H1 (cell line): ENCODE measurements around the gene CCDC73. TPM values are rescaled to one million over a fixed set of nuclear protein-coding genes. Genes with fewer than 3 reads are reported as not detected.
A peak's percentile ranks its signal among the peaks of the same experiment; 100 is the strongest.

Experiments
- CTCF ChIA-PET: fragments of 300-600 bp; sonication (Branson Sonifier 250); formaldehyde crosslinking; loops from one replicate; lab custom pipeline; 2021; ENCODE audit not compliant: partially characterized antibody; lab: Charles Lee
- POLR2A ChIA-PET: fragments of 300-600 bp; sonication (Branson Sonifier 250); formaldehyde crosslinking; loops from one replicate; lab custom pipeline; 2021; ENCODE audit warnings: inconsistent platforms; ENCODE audit not compliant: partially characterized antibody; lab: Charles Lee
- DNase-seq, 2 experiments: peaks; one replicate each; pipeline versions ENCODE4 v3.0.0 to v3.0.0-alpha.2; 2010 to 2022; ENCODE audit warnings: low spot score in 2 of 2, low read depth in 1 of 2, mixed read lengths in 1 of 2
- FAIRE-seq: peaks from 2 replicates; lab custom pipeline; 2011; peaks lifted over from hg19 to GRCh38; lab: Jason Lieb, UNC
- H2AFZ ChIP-seq: 2 replicates; pipeline ENCODE4 v1.8.1; 2012; ENCODE audit warnings: low read length, inconsistent platforms
- H2AK5ac ChIP-seq: 2 replicates; pipeline ENCODE4 v1.6.1; 2013; ENCODE audit warnings: low read depth, low read length
- H2BK120ac ChIP-seq: replicated peaks from 2 replicates; pipeline ENCODE3; 2013; ENCODE audit warnings: low read depth, low read length, inconsistent platforms
- H2BK12ac ChIP-seq: 2 replicates; pipeline ENCODE4 v1.6.1; 2013; ENCODE audit warnings: low read depth, low read length
- H2BK15ac ChIP-seq: 2 replicates; pipeline ENCODE4 v1.6.1; 2013; ENCODE audit warnings: low read length
- H2BK20ac ChIP-seq: 2 replicates; pipeline ENCODE4 v1.6.1; 2013; ENCODE audit warnings: low read length
- H2BK5ac ChIP-seq: 2 replicates; pipeline ENCODE4 v1.6.1; 2013; ENCODE audit warnings: low read depth, low read length
- H3K14ac ChIP-seq: 2 replicates; pipeline ENCODE4 v1.6.1; 2013; ENCODE audit warnings: inconsistent platforms; ENCODE audit not compliant: insufficient read length
- H3K18ac ChIP-seq: 2 replicates; pipeline ENCODE4 v1.6.1; 2013; ENCODE audit warnings: low read length; ENCODE audit errors: extremely low read depth
- H3K23ac ChIP-seq: 2 replicates; pipeline ENCODE4 v1.6.1; 2013; ENCODE audit warnings: inconsistent platforms; ENCODE audit not compliant: insufficient read length
- H3K23me2 ChIP-seq: 2 replicates; pipeline ENCODE4 v1.6.1; 2013; ENCODE audit warnings: low read depth, low read length
- H3K27ac ChIP-seq: 2 replicates; pipeline ENCODE4 v1.6.1; 2011; ENCODE audit warnings: low read depth, low read length, inconsistent platforms
- H3K27me3 ChIP-seq, 4 experiments: replicated peaks in 1 of 4; 1 replicate in 1 of 4; 2 replicates in 3 of 4; pipeline versions ENCODE4 v1.6.1 to v1.8.1; 2011 to 2013; ENCODE audit warnings: low read length in 3 of 4, mild to moderate bottlenecking in 3 of 4, inconsistent platforms in 2 of 4, mixed read lengths in 2 of 4, moderate library complexity in 1 of 4; ENCODE audit not compliant: control insufficient read depth in 3 of 4, insufficient read depth in 3 of 4; ENCODE audit errors: extremely low read depth in 1 of 4
- H3K36me3 ChIP-seq, 4 experiments: 2 replicates each; pipeline versions ENCODE4 v1.6.1 to v1.8.1; 2011 to 2013; ENCODE audit warnings: mild to moderate bottlenecking in 4 of 4, low read length in 3 of 4, moderate library complexity in 2 of 4, control low read depth in 1 of 4, inconsistent platforms in 1 of 4; ENCODE audit not compliant: insufficient read depth in 4 of 4, control insufficient read depth in 2 of 4
- H3K4ac ChIP-seq: replicated peaks from 2 replicates; pipeline ENCODE3; 2013; ENCODE audit warnings: low read length, low read depth, mixed read lengths, inconsistent platforms; ENCODE audit not compliant: insufficient read length
- H3K4me1 ChIP-seq, 4 experiments: replicated peaks in 1 of 4; 1 replicate in 1 of 4; 2 replicates in 3 of 4; pipeline versions ENCODE4 v1.6.1 to v1.8.1; 2011 to 2013; ENCODE audit warnings: low read length in 3 of 4, inconsistent platforms in 2 of 4, mixed read lengths in 1 of 4; ENCODE audit not compliant: insufficient read depth in 4 of 4, control insufficient read depth in 3 of 4
- H3K4me2 ChIP-seq, 2 experiments: 2 replicates each; pipeline versions ENCODE4 v1.6.1 to v1.8.1; 2011 to 2013; ENCODE audit warnings: low read depth in 2 of 2, low read length in 2 of 2, control low read depth in 1 of 2, inconsistent platforms in 1 of 2, mild to moderate bottlenecking in 1 of 2; ENCODE audit not compliant: insufficient read depth in 1 of 2
- H3K4me3 ChIP-seq, 4 experiments: fragments of 200-600, 300-600 bp in 1 of 4; sonication (generic), shearing (Covaris generic), sonication (Bioruptor Twin) in 1 of 4; 2 replicates each; pipeline versions ENCODE4 v1.5.1 to v1.8.1; 2011 to 2016; ENCODE audit warnings: low read length in 4 of 4, low read depth in 3 of 4, control low read depth in 2 of 4, inconsistent platforms in 2 of 4, mild to moderate bottlenecking in 2 of 4, mixed read lengths in 1 of 4, moderate library complexity in 1 of 4; ENCODE audit not compliant: insufficient read depth in 2 of 4; ENCODE audit errors: extremely low read depth in 1 of 4
- H3K56ac ChIP-seq: replicated peaks from 2 replicates; pipeline ENCODE3; 2013; ENCODE audit warnings: low read depth, mild to moderate bottlenecking, mixed read lengths, low read length, inconsistent platforms; ENCODE audit not compliant: insufficient read length
- H3K79me1 ChIP-seq: 2 replicates; pipeline ENCODE4 v1.6.1; 2013; ENCODE audit warnings: low read depth, low read length, control low read depth
- H3K79me2 ChIP-seq, 2 experiments: 2 replicates each; pipeline versions ENCODE4 v1.6.1 to v1.8.1; 2012 to 2013; ENCODE audit warnings: low read length in 2 of 2, mild to moderate bottlenecking in 2 of 2, inconsistent platforms in 1 of 2; ENCODE audit not compliant: insufficient read depth in 2 of 2, control insufficient read depth in 1 of 2
- H3K9ac ChIP-seq, 4 experiments: replicated peaks in 1 of 4; 1 replicate in 1 of 4; 2 replicates in 3 of 4; pipeline versions ENCODE4 v1.6.1 to v1.8.1; 2011 to 2013; ENCODE audit warnings: low read depth in 3 of 4, low read length in 3 of 4, control low read depth in 2 of 4, mild to moderate bottlenecking in 2 of 4, moderate library complexity in 2 of 4, inconsistent platforms in 1 of 4; ENCODE audit errors: extremely low read depth in 1 of 4
- H3K9me3 ChIP-seq, 2 experiments: 2 replicates each; pipeline versions ENCODE4 v1.6.1 to v1.8.1; 2012 to 2013; ENCODE audit warnings: mild to moderate bottlenecking in 2 of 2, moderate library complexity in 2 of 2, control low read depth in 1 of 2, inconsistent platforms in 1 of 2, low read depth in 1 of 2, low read length in 1 of 2, mixed read lengths in 1 of 2; ENCODE audit not compliant: insufficient read depth in 2 of 2
- H4K20me1 ChIP-seq, 2 experiments: replicated peaks in 1 of 2; 2 replicates each; pipeline versions ENCODE3 to v1.8.1; 2011 to 2013; ENCODE audit warnings: inconsistent platforms in 2 of 2, low read length in 2 of 2, mild to moderate bottlenecking in 1 of 2; ENCODE audit not compliant: insufficient read depth in 2 of 2, control insufficient read depth in 1 of 2
- H4K5ac ChIP-seq: 2 replicates; pipeline ENCODE4 v1.6.1; 2013; ENCODE audit warnings: low read length, low read depth, mixed read lengths, inconsistent platforms; ENCODE audit not compliant: insufficient read length
- H4K8ac ChIP-seq: 2 replicates; pipeline ENCODE4 v1.8.0; 2013; ENCODE audit warnings: mild to moderate bottlenecking, moderate library complexity, low read length, inconsistent platforms; ENCODE audit not compliant: insufficient read depth; ENCODE audit errors: extremely low read depth
- H4K91ac ChIP-seq: replicated peaks from 2 replicates; pipeline ENCODE3; 2013; ENCODE audit warnings: low read length, mixed read lengths, inconsistent platforms; ENCODE audit not compliant: insufficient read length
- EGR1 ChIP-seq: IDR thresholded peaks from 2 replicates; pipeline ENCODE4 v1.6.1; 2011; ENCODE audit warnings: low read depth, low read length, borderline replicate concordance
- KDM5A ChIP-seq: fragments of 200-600 bp; IDR thresholded peaks from 2 replicates; pipeline ENCODE4 v1.7.1; 2012; ENCODE audit warnings: mild to moderate bottlenecking, low read length, inconsistent platforms, mixed read lengths
- RAD21 ChIP-seq, 2 experiments: IDR thresholded peaks in 1 of 2; conservative IDR thresholded peaks in 1 of 2; 2 replicates each; pipeline ENCODE4 v1.6.1; 2011; ENCODE audit warnings: low read depth in 2 of 2, low read length in 2 of 2, improper control_type of control experiment in 1 of 2, inconsistent platforms in 1 of 2, mild to moderate bottlenecking in 1 of 2, moderate library complexity in 1 of 2
- RBBP5 ChIP-seq: IDR thresholded peaks from 2 replicates; pipeline ENCODE4 v1.7.1; 2012; ENCODE audit warnings: low read depth, mild to moderate bottlenecking, inconsistent platforms, low read length, moderate library complexity, borderline replicate concordance
- WGBS, 2 experiments: shearing (Covaris generic) in 1 of 2; methylation state at CpG; one replicate each; pipeline versions ENCODE4 v1.1.6 to v1.1.7; 2013 to 2015; ENCODE audit warnings: low lambda C conversion rate in 2 of 2, mixed read lengths in 2 of 2, inconsistent platforms in 1 of 2, low coverage in 1 of 2, missing lambda C conversion rate in 1 of 2; ENCODE audit not compliant: insufficient replicate concordance in 2 of 2, insufficient coverage in 1 of 2, insufficient read length in 1 of 2; ENCODE audit errors: extremely low coverage in 1 of 2, missing lambda C conversion rate in 1 of 2; 5-methylcytosine and 5-hydroxymethylcytosine counted together
- polyA plus RNA-seq, 7 experiments: library from polyadenylated mRNA; depleted of rRNA in 3 of 7; stranded (reverse) in 5 of 7; unstranded in 2 of 7; fragments of >200 nt in 5 of 7; fragments of 200-250 nt in 2 of 7; gene quantifications; 1 replicate in 5 of 7; 2 replicates in 1 of 7; 4 replicates in 1 of 7; pipeline versions ENCODE4 v1.2.1 to v1.2.3, GENCODE V29; 2011 to 2013; ENCODE audit warnings: missing spikeins in 2 of 7, mixed read lengths in 2 of 7
- total RNA-seq: library from RNA; stranded (reverse); fragmentation: NEBNext Ultra II Directional; extraction: Animal tissue kit (Norgen Biotek cat#: 25700); gene quantifications from 2 replicates; pipeline ENCODE4 v1.2.1, GENCODE V29; 2021

CCDC73 gene
- total and polyA plus RNA-seq, 2 of the 8 experiments (the other 6 are each of a cell fraction or from before 2014, with no cell fraction given) = not detected

DNA sequence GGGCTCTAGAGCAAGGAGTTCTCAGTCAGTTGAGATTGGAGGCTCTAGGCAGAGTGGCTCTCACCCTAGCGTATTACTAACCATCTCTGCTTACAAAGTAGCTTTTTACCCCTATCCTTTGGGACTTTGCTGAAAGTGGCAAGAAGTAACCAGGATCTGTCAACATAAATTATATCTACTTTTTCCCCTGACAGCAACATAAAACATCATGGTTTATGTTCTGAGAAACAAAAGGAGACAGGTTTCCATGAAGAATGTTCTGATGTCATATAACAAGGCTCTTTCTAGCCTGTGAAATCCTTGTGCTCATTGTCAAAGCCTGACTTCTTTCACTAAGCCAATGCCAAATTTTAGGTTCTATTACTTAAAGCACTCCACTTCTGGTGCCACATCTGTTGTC is 218.0 kb downstream of the CCDC73 start:
- no peak overlapping the region for H4K8ac ChIP-seq
- H3K79me1 ChIP-seq = no peaks in the 10 kb centered on the region
- H4K91ac ChIP-seq = no peak overlapping the region
- H3K23me2 ChIP-seq = peaks cover 2% of the 10 kb centered on the region; the same call in 1 of the 2 replicates
- no peak overlapping the region for H3K4me2 ChIP-seq
- H3K4me1 ChIP-seq = peaks cover 0 to 2% (median under 1%) of the 10 kb centered on the region in 4 experiments; a peak in 4 of 7 replicates
- no peak overlapping the region for H2BK12ac ChIP-seq
- no peak for FAIRE-seq
- H4K5ac ChIP-seq = no peak overlapping the region
- H2AK5ac ChIP-seq = no peak overlapping the region
- H3K27me3 ChIP-seq = no peaks in the 10 kb centered on the region
- no peak for TF ChIP-seq RAD21 (IDR thresholded peaks at IDR 0.05 in 1 of 2, conservative IDR thresholded peaks at IDR 0.05 in 1 of 2; ENCODE audit: low read depth in 2 of 2, low read length in 2 of 2)
- TF ChIP-seq RBBP5 = no peak
- no peak for TF ChIP-seq KDM5A
- no peak for TF ChIP-seq EGR1
- H2BK20ac ChIP-seq = no peak overlapping the region
- peak overlapping the region; percentile 9; the same call in 1 of the 2 replicates for H2AFZ ChIP-seq
- no peak overlapping the region for H2BK5ac ChIP-seq
- no peak overlapping the region for H3K23ac ChIP-seq
- no peaks in the 10 kb centered on the region for H3K9me3 ChIP-seq
- no peaks in the 10 kb centered on the region for H4K20me1 ChIP-seq
- no peak overlapping the region for H3K18ac ChIP-seq
- CTCF ChIA-PET = interaction anchor here (0.9 kb wide), 1 partner anchor 11 kb away, joined by 3 read pairs; no protein-coding TSS in a partner anchor
- H3K14ac ChIP-seq = no peak overlapping the region
- H3K79me2 ChIP-seq = no peaks in the 10 kb centered on the region
- no peak for DNase-seq
- POLR2A ChIA-PET = no interaction called here
- H3K9ac ChIP-seq = no peak overlapping the region
- no peak overlapping the region for H3K27ac ChIP-seq
- no peaks in the 10 kb centered on the region for H3K36me3 ChIP-seq
- H3K56ac ChIP-seq = no peak overlapping the region
- 80% methylated on average over 1 of the region's 1 CpG; no CpG with 5 or more reads in 1 of the 2 experiments for WGBS, 2 experiments
- H3K4ac ChIP-seq = no peak overlapping the region
- no peak overlapping the region for H2BK120ac ChIP-seq
- no peak overlapping the region for H3K4me3 ChIP-seq
- no peak overlapping the region for H2BK15ac ChIP-seq
